Measurements from ENCODE around the gene SLC30A1.

SLC30A1 gene

GRCh38 chr1:211607754-211608473 is 29.0 kb upstream of the SLC30A1 start:
- no peak for DNase-seq (ENCODE audit: low spot score)

- no peak for DNase-seq (ENCODE audit: low spot score)
These were observed 28.2 kb upstream of the SLC30A1 start for GRCh38 chr1:211606914-211607753.

- DNase-seq (ENCODE audit: low spot score), result no peak
These were observed 27.5 kb upstream of the SLC30A1 start for GRCh38 chr1:211606332-211606913.

DNA sequence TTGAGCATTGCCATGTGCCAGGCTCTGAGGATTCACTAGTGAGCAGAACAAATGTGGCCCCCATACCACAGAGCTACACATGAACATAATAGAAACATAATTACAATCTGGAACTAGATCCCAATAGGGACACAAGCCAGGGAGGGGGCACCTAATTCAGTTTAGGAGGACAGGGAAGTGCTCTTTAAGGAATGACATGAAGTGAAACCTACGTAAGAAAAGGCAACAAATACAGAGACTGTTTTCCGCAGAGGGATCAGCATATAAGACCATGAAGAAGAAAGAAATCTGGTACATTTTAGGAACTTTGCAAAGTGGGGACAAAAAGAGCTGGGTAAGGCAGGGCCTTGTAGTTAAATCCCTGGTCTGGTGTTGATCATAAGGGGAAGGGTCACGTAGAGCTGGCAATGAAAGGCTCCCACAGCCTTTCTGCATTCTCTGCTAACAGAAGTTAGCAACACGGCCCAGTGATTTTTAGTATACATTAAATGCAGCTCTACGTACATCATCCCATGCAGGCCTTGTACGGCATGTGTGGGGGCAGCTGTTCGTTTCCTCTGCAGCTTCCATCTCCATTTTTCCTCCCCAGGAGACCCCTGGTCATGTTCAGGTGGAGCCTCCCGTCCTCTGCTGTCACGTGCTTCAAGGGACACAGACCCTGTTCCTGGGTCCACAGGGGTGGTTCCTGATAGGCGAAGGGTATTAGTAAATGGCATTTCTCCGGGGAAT is 26.8 kb upstream of the SLC30A1 start:
- DNase-seq (ENCODE audit: low spot score), result no peak

DNA sequence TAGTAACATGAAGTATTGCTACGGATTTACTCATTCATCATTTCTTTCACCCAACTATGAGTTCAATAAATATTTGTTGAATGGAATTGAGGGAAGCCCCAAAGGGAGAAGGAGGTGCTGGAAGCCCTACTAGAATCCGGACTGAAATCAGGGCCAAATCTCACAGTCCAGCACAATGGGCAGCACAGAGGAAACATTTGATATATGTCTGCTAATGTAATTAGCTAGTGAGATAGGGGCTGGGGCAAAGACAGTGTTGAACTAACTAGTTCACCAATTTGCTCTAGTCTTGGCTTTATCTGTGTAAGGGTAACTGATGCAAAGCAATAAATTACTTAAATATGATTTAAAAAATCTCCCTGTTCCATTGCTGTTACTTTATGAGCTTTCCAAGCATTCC is 26.1 kb upstream of the SLC30A1 start:
- DNase-seq (ENCODE audit: low spot score), result no peak

GRCh38 chr1:211604548-211604947 is 25.6 kb upstream of the SLC30A1 start:
- no peak for DNase-seq (ENCODE audit: low spot score)

DNA sequence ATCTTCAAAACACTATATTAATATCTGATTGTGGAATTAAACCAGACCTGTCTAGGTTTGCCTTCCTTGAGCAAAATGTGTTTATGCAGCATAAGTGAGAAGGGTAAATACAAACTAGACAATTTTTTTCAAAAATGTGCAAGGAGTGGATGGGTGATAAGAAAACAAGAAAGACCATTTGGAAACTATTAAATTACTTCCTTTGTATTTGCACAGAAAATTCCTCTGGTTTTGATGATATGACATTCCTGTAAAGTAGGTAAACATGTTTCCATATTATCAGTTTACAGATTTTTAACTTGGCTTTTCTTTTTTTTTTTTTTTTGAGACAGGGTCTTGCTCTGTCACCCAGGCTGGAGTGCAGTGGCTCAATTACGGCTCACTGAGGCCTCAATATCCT is 24.8 kb upstream of the SLC30A1 start:
- no peak for DNase-seq (ENCODE audit: low spot score)

GRCh38 chr1:211603191-211603701 is 24.3 kb upstream of the SLC30A1 start:
- DNase-seq (ENCODE audit: low spot score), result no peak

DNA sequence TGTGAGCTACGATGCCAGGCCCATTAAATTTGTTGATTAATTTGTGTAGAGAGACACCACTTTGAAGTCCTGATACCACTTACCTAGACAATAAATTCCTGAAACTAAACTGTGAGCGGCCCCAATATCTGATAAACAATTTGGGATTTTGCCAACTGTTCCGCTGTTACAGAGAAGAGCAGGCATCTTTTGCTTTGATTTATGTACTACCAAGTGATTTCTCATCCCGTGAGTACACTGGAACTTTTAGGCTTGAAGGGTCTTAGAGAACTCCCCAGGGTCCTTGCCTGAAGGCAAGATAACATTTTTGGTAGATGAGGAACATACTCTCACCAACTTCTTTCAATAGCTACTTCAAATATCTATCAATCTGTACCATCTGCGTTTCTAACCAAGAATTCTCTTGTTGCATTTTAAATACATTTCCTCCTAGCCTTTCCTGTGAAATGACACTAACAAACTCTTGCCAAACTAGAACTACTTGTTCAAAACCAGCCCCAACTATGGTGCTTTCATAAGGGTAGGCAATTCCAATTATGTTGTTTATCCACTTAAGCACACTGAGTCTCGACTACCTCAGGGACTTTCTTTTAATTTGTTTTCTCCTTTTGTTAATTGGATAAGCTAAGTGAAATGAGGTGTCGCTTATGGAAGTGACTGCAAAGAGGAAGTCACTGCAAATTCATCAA is 23.2 kb upstream of the SLC30A1 start:
- DNase-seq (ENCODE audit: low spot score), result no peak

GRCh38 chr1:211601159-211601558 is 22.2 kb upstream of the SLC30A1 start:
- DNase-seq (ENCODE audit: low spot score), result no peak

GRCh38 chr1:211599250-211599649 is 20.3 kb upstream of the SLC30A1 start:
- DNase-seq (ENCODE audit: low spot score), result no peak

DNA sequence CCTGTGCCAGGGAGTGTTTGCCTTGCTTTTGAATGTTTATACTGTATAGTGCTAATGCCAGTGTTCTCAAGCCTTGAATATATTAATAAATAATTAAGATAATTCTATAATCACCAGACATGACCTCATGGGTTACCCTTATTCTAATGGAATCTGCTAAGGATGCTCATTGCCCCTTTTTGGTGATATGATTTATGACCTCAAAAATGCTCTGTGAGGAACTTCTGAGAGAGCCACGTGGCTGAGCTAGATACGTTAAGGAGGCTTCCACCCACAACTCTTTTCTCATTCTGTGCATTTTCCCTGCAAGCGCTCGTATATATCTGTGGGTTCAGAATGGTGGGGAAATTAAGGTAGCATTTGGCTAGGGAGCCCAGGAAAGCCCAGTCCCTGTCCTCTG is 19.6 kb upstream of the SLC30A1 start:
- DNase-seq (ENCODE audit: low spot score), result no peak

DNA sequence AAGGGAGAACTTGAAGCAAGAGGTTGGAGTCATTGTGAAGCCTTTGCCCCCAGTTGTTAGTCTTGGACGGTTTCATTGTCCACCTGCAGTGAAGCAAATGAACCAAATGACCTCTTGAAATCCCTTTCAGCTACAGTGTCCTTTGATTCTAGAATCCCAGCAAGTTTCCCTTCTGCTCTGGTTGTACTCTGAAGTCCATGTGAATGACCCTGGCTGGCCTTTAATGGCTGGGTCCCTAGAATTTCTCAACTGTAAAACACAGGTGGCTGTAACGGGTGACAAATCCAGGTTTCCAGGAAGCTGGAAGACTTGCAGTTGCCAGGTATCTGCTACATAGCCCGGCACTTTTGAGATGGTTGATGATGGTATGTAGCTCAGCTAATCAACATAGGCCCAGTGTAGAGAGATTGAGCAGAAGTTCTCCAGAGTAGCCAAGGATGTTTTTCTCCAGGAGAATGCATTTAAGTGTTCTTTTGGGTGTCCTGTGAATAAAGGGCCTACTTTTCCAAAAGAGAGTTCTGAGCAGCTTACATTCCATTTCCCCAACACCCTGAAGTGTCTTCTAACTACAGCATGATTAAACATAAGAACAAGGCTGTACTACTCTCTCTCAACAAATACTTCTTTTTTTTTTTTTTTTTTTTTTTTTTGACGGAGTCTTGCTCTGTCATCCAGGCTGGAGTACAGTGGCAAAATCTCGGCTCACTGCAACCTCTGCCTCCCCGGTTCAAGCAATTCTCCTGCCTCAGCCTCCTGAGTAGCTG is 17.6 kb upstream of the SLC30A1 start:
- no peak for DNase-seq (ENCODE audit: low spot score)

DNA sequence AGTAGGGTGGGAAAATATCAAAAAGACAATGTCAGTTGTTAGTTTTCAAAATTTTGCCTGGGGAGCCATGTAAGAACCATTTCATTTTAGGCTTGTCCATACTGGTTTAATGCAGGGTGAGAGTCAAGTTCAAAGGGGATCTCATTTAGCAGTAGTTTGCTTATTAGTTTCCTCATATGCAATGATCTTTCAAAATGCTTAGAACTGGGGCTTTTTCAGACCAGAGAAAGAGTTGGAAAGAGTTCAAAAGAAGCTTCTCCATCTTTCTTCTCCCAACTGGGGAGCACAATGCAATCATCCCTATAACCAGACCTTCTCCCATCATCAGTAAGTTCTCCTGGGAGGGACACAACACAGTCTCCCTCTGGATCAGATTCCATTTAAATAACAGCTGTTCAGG is 16.5 kb upstream of the SLC30A1 start:
- no peak for DNase-seq (ENCODE audit: low spot score)

DNA sequence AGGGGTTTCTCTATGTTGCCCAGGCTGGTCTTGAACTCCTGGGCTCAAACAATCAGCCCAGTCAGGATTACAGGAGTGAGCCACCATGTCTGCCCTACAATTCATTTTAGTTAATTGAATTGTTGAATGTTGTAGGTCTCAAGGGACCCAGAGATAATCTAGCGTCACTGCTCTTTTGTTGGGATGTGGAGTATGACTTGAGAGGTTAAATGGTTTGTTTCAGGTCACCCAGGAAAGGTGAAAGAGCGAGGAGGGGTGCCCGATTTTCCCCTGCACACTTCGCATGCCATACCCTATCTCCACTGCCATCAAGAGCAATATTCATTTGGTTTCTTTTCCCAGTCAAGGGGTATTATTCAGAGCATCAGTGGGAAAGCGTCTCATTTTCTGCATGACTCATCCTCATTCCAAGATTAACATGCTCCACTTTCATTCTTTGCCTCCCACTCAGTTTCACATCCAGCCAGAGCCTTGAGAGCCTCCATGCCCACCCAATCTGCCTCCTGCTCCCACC is 13.1 kb upstream of the SLC30A1 start:
- DNase-seq (ENCODE audit: low spot score), result no peak

DNA sequence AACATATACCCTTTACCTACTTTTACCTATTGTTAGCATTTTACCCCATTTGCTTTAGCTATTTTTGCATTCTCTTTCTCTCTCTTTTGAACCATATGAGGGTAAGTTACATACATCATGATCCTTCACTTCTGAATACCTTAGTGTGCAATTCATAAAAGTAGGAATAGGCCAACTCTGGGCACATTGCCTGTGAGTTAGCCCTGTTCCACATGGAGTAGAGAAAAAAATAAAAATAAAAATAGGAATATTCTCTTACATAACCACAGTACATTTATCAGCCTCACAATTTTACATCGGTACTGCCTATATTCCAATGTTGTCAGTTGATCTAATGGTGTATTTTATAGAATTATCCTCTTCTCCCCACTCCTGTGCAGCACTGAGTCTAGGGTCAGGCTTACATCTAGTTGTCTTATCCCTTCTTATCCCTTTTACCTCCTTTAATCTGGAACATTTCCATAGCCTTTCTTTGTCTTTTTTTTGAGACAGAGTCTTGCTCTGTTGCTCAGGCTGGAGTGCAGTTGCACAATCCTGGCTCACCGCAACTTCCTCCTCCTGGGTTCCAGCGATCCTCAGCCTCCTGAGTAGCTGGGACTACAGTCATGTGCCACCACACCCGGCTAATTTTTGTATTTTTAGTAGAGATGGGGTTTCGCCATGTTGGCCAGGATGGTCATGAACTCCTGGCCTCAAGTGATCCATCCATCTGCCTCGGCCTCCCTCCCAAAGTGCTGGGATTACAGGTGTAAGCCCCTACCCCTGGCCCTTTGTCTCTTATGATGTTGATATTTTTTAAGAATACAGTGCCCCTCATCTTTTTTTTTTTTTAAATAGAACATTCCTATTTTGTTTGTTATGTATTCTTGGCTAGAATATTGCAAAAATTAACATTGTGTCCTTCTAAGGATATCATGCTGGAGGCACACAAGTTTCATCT is 11.1 kb upstream of the SLC30A1 start:
- DNase-seq (ENCODE audit: low spot score), result no peak

DNA sequence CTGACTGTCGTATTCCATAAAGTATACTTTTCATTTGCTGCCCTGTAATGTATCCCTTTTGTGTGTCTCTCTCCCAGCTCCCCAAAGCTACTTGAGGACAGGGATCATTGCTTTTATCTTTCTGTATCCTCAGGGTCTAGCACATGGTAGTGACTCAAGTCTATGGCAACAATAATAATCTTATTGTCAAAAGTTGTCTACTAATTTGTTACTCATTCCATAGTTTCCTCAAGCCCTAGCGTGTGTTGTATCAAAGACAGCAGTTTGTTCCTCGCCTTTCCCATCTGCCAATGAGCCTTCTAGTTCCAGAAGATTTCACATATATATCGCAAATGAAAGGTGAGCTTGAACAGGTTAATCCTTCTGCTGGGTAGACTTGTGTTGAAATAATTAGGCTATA is 9.8 kb upstream of the SLC30A1 start:
- DNase-seq (ENCODE audit: low spot score), result no peak

GRCh38 chr1:211587123-211587522 is 8.2 kb upstream of the SLC30A1 start:
- DNase-seq (ENCODE audit: low spot score), result no peak

DNA sequence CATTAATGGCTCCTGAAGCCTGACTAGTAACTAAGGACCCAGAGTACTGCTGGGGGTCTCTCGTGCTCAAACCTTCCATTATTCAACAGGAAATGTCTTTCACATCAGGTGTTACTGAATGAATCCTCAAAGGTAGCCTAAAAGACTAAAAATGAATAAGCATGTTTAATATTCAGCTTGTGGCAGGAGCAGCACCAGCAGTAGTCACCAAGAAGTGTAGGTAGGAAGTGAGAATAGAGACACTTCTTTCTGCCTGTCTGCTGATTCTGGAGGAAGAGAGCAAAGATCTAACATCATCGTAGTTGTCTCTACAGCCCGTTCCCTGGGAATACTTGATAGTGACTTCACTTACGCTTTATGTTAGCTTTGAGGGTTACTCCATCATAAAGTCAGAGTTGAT is 7.6 kb upstream of the SLC30A1 start:
- no peak for DNase-seq (ENCODE audit: low spot score)

Data from D341Med (cell line).